GDM1 (cell line): ENCODE measurements around the gene CLIP4.

Source experiments
- DNase-seq: peaks from one replicate; lab custom pipeline; 2025; lab: John Stamatoyannopoulos, UW

The CLIP4 gene

GRCh38 chr2:29134933-29135332, 19.7 kb downstream of the CLIP4 start:
- DNase-seq = no peak

- no peak for DNase-seq
Measured at GRCh38 chr2:29139152-29139551, 23.9 kb downstream of the CLIP4 start.

GRCh38 chr2:29139731-29140130, 24.5 kb downstream of the CLIP4 start:
- no peak for DNase-seq

GRCh38 chr2:29143657-29144056, 28.4 kb downstream of the CLIP4 start:
- no peak for DNase-seq

GRCh38 chr2:29146197-29146596, 31.0 kb downstream of the CLIP4 start:
- no peak for DNase-seq

GRCh38 chr2:29147963-29148362, 32.7 kb downstream of the CLIP4 start:
- DNase-seq = no peak

GRCh38 chr2:29154610-29155009, 39.4 kb downstream of the CLIP4 start:
- DNase-seq = no peak

GRCh38 chr2:29155578-29155977, 40.4 kb downstream of the CLIP4 start:
- DNase-seq = no peak

GRCh38 chr2:29157131-29157530, 41.9 kb downstream of the CLIP4 start:
- no peak for DNase-seq

- DNase-seq = no peak
Measured at GRCh38 chr2:29159125-29159524, 43.9 kb downstream of the CLIP4 start.

- DNase-seq = no peak
Measured at GRCh38 chr2:29160184-29160583, 45.0 kb downstream of the CLIP4 start.

- DNase-seq = no peak
Measured at GRCh38 chr2:29162204-29162928, 47.2 kb downstream of the CLIP4 start.

GRCh38 chr2:29164091-29164846, 49.1 kb downstream of the CLIP4 start:
- DNase-seq = no peak

- DNase-seq = no peak
Measured at GRCh38 chr2:29165362-29166241, 50.4 kb downstream of the CLIP4 start.

- DNase-seq = no peak
Measured at GRCh38 chr2:29166242-29167039, 51.2 kb downstream of the CLIP4 start.

- DNase-seq = no peak
Measured at GRCh38 chr2:29174937-29175336, 59.7 kb downstream of the CLIP4 start.

GRCh38 chr2:29175338-29175737, 60.1 kb downstream of the CLIP4 start:
- no peak for DNase-seq

GRCh38 chr2:29182334-29182733, 67.1 kb downstream of the CLIP4 start:
- DNase-seq = no peak

- DNase-seq = no peak
Measured at GRCh38 chr2:29182920-29183319, 67.7 kb downstream of the CLIP4 start.

- no peak for DNase-seq
Measured at GRCh38 chr2:29184531-29184930, 69.3 kb downstream of the CLIP4 start.

- no peak for DNase-seq
Measured at GRCh38 chr2:29186817-29187216, 71.6 kb downstream of the CLIP4 start.

- DNase-seq = no peak
Measured at GRCh38 chr2:29187926-29188325, 72.7 kb downstream of the CLIP4 start.
